GM19193 (cell line): ENCODE data around the gene ADGRD1.

Experiments used
- POLR2A ChIP-seq: IDR thresholded peaks from 4 replicates; pipeline ENCODE4 v1.6.1; 2011; ENCODE audit not compliant: insufficient read depth, insufficient read length; ENCODE audit errors: extremely low read depth

Gene ADGRD1

DNA sequence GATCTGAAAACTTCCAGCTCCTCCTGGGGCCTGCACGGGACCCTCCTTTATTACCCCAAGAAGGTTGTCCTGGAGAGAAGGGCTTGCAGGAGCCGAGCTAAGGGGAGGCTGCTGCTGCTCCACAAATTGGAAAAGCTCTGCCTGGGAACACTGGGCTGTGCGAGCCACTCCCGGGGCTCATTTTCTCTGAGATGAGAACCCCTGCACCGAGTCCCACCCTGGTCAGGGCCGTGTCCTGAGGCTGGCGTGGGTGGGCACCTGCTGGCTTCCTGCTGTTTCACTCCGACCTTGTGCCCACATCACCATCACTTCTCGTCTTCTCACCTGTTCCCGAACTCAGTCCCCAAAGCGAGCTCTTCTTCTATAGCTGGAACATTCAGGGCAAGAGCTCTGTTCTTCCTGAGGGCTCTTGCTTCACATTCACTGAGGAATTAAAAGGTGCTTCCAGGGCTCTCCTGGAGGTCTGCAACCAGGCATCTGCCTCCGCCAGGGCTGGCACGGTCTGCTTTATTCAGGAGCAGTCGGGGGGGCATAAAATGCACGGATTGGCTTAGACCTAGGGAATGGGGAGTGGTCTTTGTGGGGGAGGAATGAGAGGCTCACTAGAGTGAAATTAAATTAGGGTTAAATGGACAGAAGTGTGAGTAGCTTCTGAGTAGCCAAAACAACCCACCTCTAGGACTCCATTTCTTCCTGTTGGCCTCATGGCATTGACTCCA, 98.5 kb downstream of the ADGRD1 start:
- no peak for TF ChIP-seq POLR2A

DNA sequence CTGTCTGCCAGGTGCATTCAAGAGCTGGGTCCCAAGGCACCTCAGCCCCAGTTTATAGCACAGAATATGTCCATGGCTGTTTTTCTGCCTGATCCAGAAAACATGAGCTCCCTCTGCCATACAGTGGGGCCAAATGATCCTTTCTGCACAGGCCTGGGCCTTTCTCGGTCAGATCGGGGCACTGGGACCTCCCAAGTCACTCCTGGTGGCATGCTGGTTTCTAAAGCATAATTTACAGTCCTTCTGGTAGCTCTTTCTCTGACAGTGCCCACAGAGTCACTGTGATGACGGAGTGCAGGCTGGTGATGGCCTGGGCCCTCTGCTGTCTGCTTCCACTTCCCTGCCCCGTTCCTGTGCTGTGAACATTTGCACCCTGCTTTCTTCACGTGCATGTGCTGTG, 99.2 kb downstream of the ADGRD1 start:
- no peak for TF ChIP-seq POLR2A

DNA sequence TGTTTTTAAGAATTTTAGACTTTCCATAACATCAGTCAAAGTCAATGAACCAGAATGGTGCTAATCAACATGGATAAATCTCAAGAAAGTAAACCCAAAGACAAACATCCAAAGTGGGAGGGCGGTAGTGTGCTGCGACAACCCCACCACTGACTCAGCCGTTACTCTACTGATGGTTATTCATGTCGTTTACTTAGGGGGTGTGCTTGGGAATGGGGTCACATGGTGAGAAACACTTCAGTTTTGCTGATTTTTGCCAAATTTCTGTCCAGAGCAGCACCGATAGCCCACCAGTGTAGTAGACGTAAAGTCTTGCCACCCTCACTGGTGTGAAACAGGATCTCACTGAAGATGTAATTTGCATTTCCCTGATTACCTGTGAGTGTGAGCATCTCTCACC, 99.9 kb downstream of the ADGRD1 start:
- TF ChIP-seq POLR2A = no peak

DNA sequence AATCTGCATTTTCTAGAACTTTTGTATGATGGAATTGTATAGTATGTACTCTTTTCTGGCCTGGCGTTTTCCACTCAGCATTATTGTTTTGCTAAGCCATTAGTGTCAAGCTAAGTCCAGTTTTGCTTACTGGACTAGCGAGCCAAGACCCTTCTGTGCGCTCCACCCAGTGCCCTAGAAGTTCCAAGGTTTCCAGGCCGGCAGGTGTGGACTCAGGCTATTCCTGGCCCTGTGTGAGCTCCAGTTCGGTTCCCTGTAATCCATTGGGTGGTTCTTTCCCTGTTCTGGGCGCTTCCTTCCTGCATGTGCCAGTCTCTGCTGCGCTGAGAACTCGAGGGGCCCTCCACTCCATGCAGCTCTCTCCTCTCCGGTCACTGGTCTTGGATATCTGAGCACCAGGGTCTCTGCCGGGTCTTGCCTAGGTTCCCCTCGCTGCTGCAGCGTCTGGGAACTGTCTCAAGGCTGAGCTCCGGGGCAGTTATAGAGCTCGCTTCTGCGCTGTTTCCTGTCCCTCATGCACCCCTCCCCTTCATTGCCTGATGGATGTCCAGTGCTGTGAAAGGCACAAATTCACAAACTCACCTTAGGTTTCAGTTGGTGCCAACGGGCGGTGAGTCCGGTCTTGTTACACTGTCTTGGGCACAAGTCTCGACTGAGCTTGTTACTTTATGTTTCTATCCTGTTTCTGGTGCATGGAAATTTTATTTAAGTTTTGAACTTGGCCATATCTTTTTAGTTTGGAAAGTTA, 100.8 kb downstream of the ADGRD1 start:
- TF ChIP-seq POLR2A = no peak

DNA sequence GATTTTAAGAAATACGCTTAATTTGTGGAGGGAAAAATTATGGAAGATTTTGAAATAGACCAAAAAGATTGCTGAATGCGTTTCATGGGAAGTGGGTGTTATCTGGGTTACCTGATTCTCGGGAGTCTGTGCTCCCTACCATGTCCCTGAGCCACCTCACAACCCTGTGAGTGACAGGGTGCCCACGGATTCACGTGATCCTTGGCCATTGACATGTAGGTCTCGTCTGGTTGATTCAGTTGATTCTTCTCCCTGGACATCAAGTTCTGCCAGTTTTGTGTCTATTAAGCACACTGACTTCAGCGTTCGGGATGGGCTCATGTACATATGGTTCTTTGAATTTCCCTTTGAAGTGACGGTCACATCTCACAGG, 101.4 kb downstream of the ADGRD1 start:
- no peak for TF ChIP-seq POLR2A

DNA sequence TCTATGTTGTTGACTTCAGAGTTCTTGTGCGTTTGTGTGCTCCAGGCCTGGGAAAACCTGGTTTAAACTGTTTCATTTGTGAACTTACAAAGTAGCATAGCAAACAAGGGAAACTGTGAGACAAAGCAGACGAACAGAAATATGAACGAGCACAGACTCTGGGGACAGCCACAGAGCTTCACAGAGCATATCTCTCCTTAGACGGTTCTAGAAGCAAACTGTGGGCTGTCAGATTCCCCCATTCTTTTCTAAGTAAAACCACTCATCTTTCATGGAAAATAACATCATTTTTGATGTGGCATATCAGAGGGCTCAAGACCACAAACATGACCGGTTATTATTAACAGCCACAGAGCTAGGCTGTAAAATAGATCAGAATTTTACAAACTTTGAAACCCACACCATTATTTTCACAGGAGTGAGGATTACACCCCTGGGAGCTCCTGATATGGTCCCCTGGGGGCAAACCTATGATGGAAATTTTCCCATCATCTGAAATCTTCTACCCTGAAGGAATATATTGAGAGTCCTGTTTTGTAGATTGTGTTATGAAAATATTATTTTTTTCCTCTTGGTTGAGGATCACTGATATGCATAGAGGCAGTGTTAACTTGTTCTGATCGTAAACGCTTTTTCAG, 102.0 kb downstream of the ADGRD1 start:
- TF ChIP-seq POLR2A = no peak

DNA sequence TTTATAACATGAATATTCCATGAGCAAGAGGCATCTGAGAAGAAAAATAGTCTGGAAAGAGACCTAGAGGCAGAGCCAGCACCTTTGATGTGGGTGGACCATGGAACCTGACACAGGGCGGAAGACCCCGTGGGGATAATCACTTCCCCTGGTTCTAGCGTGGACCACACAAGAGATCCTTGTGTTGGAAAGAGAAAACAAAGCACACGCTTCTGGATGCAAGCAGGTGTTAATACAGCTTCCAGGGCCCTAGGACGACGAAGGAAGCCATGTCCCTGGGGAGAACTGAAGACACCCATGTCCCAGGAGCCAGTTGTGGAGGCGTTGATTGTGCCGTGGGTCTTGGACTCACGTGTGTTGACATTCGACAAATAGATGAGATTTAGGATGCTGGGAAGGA, 102.9 kb downstream of the ADGRD1 start:
- no peak for TF ChIP-seq POLR2A

DNA sequence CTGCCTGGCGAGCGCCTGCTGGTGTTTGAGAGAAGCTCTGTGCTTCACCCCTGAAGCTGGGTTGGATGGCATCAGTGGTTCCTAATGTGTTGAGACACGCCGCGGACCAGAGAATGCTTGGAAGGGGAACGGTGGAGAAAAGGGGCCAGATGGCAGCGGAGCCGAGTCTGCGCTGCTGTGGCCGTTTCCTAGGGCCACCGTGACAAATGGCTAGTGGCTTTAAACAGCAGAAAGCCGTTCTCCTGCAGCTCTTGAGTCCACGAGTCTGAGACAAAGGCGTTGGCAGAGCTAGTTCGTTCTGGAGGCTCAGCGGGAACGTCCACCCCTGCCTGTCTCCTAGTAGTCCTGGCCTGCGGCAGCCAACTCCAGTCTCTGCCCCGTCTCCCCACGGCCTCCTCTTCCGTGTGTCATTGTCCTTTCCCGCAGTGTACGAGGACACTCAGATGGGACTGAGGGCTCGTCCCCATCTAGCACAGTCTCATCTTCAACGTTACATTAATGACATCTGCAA, 103.6 kb downstream of the ADGRD1 start:
- TF ChIP-seq POLR2A = no peak

DNA sequence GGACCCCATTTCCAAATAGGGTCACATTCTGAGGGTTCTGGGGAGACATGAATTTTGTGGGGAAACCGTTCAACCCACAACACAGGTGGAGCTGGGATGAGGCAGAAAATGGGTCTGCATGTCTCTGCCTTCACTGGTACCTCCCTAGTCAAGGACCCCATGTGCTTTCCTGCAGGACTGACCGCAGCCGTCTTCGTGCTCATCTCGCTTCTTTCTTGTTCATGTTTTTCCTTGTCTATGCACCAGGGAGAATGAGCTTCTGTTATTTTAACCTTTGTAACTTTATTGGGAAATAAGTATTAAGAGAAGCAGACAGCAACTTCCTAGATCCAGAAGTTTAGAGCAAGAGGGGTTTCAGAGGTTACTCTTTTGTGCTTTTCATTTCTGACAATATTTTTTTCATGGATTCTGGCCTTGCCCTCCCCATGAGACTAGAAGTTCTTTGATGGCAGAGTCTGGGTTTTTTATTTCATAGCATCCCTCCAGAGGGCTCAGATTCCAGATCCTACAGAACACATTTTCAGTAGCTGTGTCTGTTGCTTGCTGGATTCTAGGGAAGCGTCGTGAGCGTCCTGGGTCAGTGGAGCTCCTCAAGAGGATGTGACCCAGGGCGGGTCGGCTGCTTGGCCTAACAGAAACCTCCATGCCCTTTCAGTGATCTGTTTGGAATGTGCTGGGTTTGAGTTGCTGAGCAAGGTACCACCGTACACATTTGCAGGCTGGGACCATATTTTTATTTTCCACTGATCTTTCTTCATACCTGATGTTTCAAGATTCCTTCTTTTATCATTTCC, 104.2 kb downstream of the ADGRD1 start:
- no peak for TF ChIP-seq POLR2A

DNA sequence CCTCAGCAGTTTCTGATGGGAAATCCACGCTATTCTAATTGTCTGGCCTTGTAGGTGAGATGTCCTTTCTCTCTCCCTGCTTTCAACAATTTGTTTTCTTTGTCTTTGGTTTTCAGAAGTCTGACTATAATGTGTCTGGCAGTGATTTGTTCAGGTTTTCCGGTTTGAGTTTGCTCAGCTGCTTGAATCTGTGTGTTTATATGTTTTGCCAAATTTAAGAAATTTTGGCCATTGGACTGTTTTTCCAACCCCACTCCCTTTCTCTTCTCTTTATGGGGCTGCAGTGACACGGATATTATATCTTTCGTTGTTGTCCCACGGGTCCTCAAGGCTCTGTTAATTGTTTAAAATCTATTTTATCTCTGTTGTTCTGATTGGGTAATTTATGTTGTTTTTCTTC, 105.0 kb downstream of the ADGRD1 start:
- no peak for TF ChIP-seq POLR2A

DNA sequence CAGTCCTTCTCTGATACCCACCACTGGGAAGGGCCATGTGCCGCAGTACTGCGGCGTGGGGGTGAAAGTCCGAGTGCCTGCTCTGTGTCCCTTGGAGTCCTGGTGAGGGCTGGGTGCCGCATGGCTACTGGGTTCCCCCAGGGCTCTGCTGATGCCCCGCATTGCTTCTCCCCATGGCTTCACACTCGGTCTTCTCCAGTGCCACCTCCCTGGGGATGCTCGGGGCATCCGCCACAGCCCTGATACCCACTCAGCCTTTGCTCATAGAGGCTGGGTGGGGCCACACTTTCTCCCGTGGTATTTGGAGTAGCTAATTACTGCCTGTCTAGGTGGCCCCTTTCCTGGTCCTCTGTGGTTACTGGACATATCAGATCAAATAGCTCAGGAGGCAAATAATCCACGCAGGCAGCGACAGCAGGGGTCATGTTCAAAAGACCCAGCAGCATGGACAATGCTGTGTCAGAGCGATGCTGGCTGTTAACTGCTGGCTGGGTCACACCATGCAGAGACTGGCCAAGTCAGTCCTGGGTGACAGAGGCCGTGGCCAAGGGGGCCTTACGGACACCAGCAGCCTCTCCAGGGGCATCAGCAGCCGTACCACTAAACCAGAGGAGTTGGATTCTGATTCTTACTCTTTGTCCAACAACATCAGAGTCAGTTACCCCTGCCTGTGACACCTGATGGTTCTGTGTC, 106.5 kb downstream of the ADGRD1 start:
- no peak for TF ChIP-seq POLR2A

DNA sequence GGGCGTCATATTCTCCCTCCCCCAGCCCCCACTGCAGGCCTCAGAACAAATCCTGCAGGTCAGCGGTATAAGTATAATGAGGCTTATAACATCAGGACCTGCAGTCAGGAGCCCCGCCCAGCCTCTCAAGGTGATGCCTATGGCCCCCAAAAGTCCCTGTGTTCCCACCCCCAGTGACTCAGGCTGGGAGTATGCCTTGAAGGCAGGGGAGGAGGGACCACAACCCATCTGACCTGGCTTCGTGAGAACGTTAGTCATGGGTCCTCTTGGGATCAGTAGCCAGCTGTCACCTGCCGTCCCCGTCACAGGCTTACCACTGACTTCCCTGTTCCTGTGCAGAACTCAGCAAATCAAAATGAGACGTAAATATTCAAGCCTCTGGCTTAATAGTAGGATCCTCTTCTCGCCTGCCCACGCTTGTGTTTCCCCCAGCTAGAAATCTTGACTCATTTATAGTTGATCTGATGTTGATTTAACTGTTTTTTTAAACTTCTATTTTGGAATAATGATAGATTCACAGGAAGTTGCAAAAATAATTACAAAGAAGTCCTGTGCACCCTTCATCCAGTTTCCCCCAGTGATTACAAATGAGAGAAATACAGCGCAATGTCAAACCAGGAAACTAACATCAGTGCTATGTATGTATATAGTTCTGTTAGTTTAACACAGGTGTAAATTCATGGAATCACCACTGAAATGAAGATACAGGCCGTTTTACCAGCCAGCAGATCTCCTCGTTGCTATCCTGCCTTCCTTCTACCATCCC, 107.5 kb downstream of the ADGRD1 start:
- TF ChIP-seq POLR2A = no peak

DNA sequence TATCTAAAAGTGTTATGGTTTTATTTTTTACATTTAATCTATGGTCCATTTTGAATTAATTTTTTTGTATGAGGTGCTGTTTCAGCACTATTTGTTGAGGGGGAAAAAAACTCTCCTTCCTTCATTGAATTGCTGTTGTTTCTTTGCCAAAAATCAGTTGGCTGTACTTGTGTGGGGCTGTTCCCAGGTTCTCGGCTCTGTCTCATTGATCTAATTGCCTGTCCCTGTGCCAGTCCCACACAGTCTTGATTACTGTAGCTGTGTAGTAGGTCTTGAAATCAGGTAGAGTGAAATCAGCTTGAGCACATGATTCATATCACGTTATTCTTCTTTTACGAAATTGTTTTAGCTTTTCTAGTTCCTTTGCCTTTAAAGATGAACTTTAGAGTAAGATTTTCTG, 109.7 kb downstream of the ADGRD1 start:
- no peak for TF ChIP-seq POLR2A

DNA sequence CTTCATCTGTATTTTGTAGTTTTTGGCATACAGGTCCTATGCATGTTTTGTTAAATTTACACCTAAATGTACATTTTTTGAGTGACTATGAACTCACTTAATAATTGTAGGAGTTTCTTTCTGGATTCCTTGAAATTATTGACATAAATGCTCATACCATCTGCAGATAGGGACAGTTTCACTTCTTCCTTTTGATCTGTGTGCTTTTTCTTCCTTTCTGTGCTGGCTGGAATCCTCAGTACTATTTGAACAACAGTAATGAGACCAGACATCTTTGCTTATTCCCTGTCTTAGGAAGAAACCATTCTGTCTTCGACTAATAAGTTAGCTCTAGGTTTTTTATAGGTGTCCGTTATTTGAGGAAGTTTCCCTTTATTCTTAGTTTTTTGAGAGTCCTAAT, 110.3 kb downstream of the ADGRD1 start:
- no peak for TF ChIP-seq POLR2A

DNA sequence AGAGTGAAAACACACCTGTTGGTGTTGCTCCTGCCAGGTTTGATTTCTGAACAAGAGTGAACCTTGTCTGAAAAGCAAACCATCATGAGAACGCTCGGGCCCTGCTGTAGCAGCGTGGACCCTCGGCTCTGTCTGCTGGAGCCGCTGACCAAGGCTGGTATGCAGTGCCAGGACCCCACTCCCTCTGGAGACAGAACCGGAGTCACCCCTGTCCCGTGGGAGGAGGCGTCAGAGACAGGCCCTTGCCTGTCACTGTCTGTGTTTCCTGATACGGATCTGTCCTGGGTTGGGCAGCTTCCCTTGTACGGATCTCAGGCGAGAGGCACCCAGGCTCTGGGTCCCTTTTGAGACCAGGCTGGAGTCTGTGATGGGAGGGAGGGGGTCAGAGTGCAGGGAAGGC, 111.6 kb downstream of the ADGRD1 start:
- no peak for TF ChIP-seq POLR2A

DNA sequence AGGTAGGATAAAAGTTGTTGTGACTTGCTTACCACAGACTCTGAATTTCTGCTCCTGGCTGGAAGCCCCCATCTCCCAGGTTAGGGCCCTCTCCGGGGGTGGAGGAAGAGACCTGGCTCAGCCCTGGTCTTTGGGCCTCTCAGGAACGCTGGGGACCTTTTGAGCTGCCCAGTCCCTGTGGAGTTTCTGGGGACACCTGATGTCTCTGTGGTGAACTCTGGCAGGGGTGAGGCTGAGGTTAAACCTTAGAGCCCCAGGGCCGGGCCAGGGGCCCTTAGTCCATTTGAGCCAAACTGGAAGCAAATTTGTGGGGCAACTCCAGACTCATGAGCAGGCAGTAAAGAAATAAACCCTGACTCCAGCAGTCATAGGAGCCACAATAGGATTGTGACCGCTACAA, 112.1 kb downstream of the ADGRD1 start:
- TF ChIP-seq POLR2A = no peak
